ENCODE measurements around the gene KCNT2. TPM values are rescaled to one million over a fixed set of nuclear protein-coding genes. Genes with fewer than 3 reads are reported as not detected.

Gene KCNT2
- polyA plus RNA-seq, result 1 to 10 TPM in 1 of 4 donors, under 1 TPM in 2, not detected in 1; 0.27 to 1.2 (median 0.61) TPM
- long read RNA-seq, donor 1, result 0 reads
- long read RNA-seq, donor 2, result 0 reads
- long read RNA-seq, donor 3, result 0 reads
- long read RNA-seq, donor 4, result 0 reads
- long read RNA-seq, donor 5, result 0 reads
- long read RNA-seq, donor 6, result 0 reads
- long read RNA-seq, donor 7, result 0 reads
- long read RNA-seq, donor 8, result 0 reads
- long read RNA-seq, donor 9, result 0 reads
- long read RNA-seq, donor 10, result 0 reads

GRCh38 chr1:196608390-196609369 lies at the start of gene KCNT2:
Gene KCNT2, minus strand, starts transcription at chr1:196608440. Its CDS starts 131 bp downstream, at chr1:196608309.
- H3K9me3 ChIP-seq (ENCODE audit: control insufficient read depth in 2 of 2, insufficient read depth in 1 of 2, low read depth in 1 of 2, low read length in 1 of 2), result no peaks in the 10 kb centered on the region
- no peaks in the 10 kb centered on the region for H3K36me3 ChIP-seq (ENCODE audit: control insufficient read depth in 3 of 3, insufficient read depth in 2 of 3, low read depth in 1 of 3, low read length in 3 of 3)
- peaks cover 0 to 13% (median 2%) of the 10 kb centered on the region in 3 donors for H3K27me3 ChIP-seq (ENCODE audit: control insufficient read depth in 3 of 3, insufficient read depth in 3 of 3, low read length in 3 of 3)
- 1 to 6% (median 3%) methylated on average over 40 to 43 of the region's 43 CpGs for WGBS, 3 donors
- DNase-seq (peak; percentile 14 to 47), FAIRE-seq (no peak)
- peak within 1 kb of the TSS in 2 of 3 donors; percentile 64 to 88 for H3K27ac ChIP-seq (ENCODE audit: low read depth in 1 of 3, low read length in 2 of 3)
- H3K4me1 ChIP-seq (ENCODE audit: control insufficient read depth in 3 of 3, insufficient read depth in 2 of 3, low read depth in 1 of 3, low read length in 2 of 3), result peaks cover 0 to 2% (median 0%) of the 10 kb centered on the region in 3 donors
- H3K4me3 ChIP-seq (ENCODE audit: low read depth in 1 of 3, low read length in 3 of 3), result peak within 1 kb of the TSS; percentile 30 to 63 (median 31)

GRCh38 chr1:196655494-196655893 lies 47.3 kb upstream of the KCNT2 start:
- Histone ChIP-seq H3K27ac (ENCODE audit: low read depth in 1 of 3, low read length in 2 of 3) (no peak overlapping the region), H3K4me3 (ENCODE audit: low read depth in 1 of 3, low read length in 3 of 3) (no peak overlapping the region), H3K36me3 (ENCODE audit: control insufficient read depth in 3 of 3, insufficient read depth in 2 of 3, low read depth in 1 of 3, low read length in 3 of 3) (no peaks in the 10 kb centered on the region), H3K9me3 (ENCODE audit: control insufficient read depth in 2 of 2, insufficient read depth in 1 of 2, low read depth in 1 of 2, low read length in 1 of 2) (no peaks in the 10 kb centered on the region), H3K27me3 (ENCODE audit: control insufficient read depth in 3 of 3, insufficient read depth in 3 of 3, low read length in 3 of 3) (no peaks in the 10 kb centered on the region), H3K4me1 (ENCODE audit: control insufficient read depth in 3 of 3, insufficient read depth in 2 of 3, low read depth in 1 of 3, low read length in 2 of 3) (no peaks in the 10 kb centered on the region)
- DNase-seq (no peak), FAIRE-seq (no peak)
- 64 to 72% (median 67%) methylated on average over 3 of the region's 3 CpGs for WGBS, 3 donors

- 72 to 81% (median 77%) methylated on average over 3 of the region's 3 CpGs for WGBS, 3 donors
These were observed 46.8 kb upstream of the KCNT2 start for GRCh38 chr1:196655071-196655470.

GRCh38 chr1:196654271-196654670 lies 46.0 kb upstream of the KCNT2 start:
- H3K4me3 ChIP-seq (ENCODE audit: low read depth in 1 of 3, low read length in 3 of 3), result no peak overlapping the region
- H3K27me3 ChIP-seq (ENCODE audit: control insufficient read depth in 3 of 3, insufficient read depth in 3 of 3, low read length in 3 of 3), result no peaks in the 10 kb centered on the region
- H3K4me1 ChIP-seq (ENCODE audit: control insufficient read depth in 3 of 3, insufficient read depth in 2 of 3, low read depth in 1 of 3, low read length in 2 of 3), result no peaks in the 10 kb centered on the region
- H3K9me3 ChIP-seq (ENCODE audit: control insufficient read depth in 2 of 2, insufficient read depth in 1 of 2, low read depth in 1 of 2, low read length in 1 of 2), result no peaks in the 10 kb centered on the region
- no peak for FAIRE-seq
- WGBS, 3 donors, result 50 to 67% (median 60%) methylated on average over 2 of the region's 2 CpGs
- no peak for DNase-seq
- no peaks in the 10 kb centered on the region for H3K36me3 ChIP-seq (ENCODE audit: control insufficient read depth in 3 of 3, insufficient read depth in 2 of 3, low read depth in 1 of 3, low read length in 3 of 3)
- no peak overlapping the region for H3K27ac ChIP-seq (ENCODE audit: low read depth in 1 of 3, low read length in 2 of 3)

More at GRCh38 chr1:196655071-196655470, 46.8 kb upstream of the KCNT2 start:
- H3K4me3 ChIP-seq (ENCODE audit: low read depth in 1 of 3, low read length in 3 of 3), result no peak overlapping the region
- H3K4me1 ChIP-seq (ENCODE audit: control insufficient read depth in 3 of 3, insufficient read depth in 2 of 3, low read depth in 1 of 3, low read length in 2 of 3), result no peaks in the 10 kb centered on the region
- no peaks in the 10 kb centered on the region for H3K36me3 ChIP-seq (ENCODE audit: control insufficient read depth in 3 of 3, insufficient read depth in 2 of 3, low read depth in 1 of 3, low read length in 3 of 3)
- H3K27me3 ChIP-seq (ENCODE audit: control insufficient read depth in 3 of 3, insufficient read depth in 3 of 3, low read length in 3 of 3), result no peaks in the 10 kb centered on the region
- no peak for DNase-seq
- no peaks in the 10 kb centered on the region for H3K9me3 ChIP-seq (ENCODE audit: control insufficient read depth in 2 of 2, insufficient read depth in 1 of 2, low read depth in 1 of 2, low read length in 1 of 2)
- H3K27ac ChIP-seq (ENCODE audit: low read depth in 1 of 3, low read length in 2 of 3), result no peak overlapping the region
- no peak for FAIRE-seq

GRCh38 chr1:196651637-196652215 lies 43.5 kb upstream of the KCNT2 start, which contains the start of gene CFH:
Gene CFH, plus strand, starts transcription at chr1:196652043. Its CDS starts 75 bp downstream, at chr1:196652118.
- no peak within 1 kb of the TSS for H3K4me3 ChIP-seq (ENCODE audit: low read depth in 1 of 3, low read length in 3 of 3)
- H3K4me1 ChIP-seq (ENCODE audit: control insufficient read depth in 3 of 3, insufficient read depth in 2 of 3, low read depth in 1 of 3, low read length in 2 of 3), result no peaks in the 10 kb centered on the region
- no peaks in the 10 kb centered on the region for H3K36me3 ChIP-seq (ENCODE audit: control insufficient read depth in 3 of 3, insufficient read depth in 2 of 3, low read depth in 1 of 3, low read length in 3 of 3)
- WGBS, 3 donors, result 20 to 33% (median 26%) methylated on average over 5 of the region's 5 CpGs
- H3K27ac ChIP-seq (ENCODE audit: low read depth in 1 of 3, low read length in 2 of 3), result no peak within 1 kb of the TSS
- FAIRE-seq (no peak), DNase-seq (peak; percentile 6 to 8)
- H3K9me3 ChIP-seq (ENCODE audit: control insufficient read depth in 2 of 2, insufficient read depth in 1 of 2, low read depth in 1 of 2, low read length in 1 of 2), result no peaks in the 10 kb centered on the region
- no peaks in the 10 kb centered on the region for H3K27me3 ChIP-seq (ENCODE audit: control insufficient read depth in 3 of 3, insufficient read depth in 3 of 3, low read length in 3 of 3)

GRCh38 chr1:196651079-196651478 lies 42.8 kb upstream of the KCNT2 start:
- 69 to 75% (median 72%) methylated on average over 3 of the region's 3 CpGs for WGBS, 3 donors

GRCh38 chr1:196650403-196650802 lies 42.2 kb upstream of the KCNT2 start:
- H3K4me1 ChIP-seq (ENCODE audit: control insufficient read depth in 3 of 3, insufficient read depth in 2 of 3, low read depth in 1 of 3, low read length in 2 of 3), result no peaks in the 10 kb centered on the region
- H3K27me3 ChIP-seq (ENCODE audit: control insufficient read depth in 3 of 3, insufficient read depth in 3 of 3, low read length in 3 of 3), result no peaks in the 10 kb centered on the region
- no peak for FAIRE-seq
- H3K27ac ChIP-seq (ENCODE audit: low read depth in 1 of 3, low read length in 2 of 3), result no peak overlapping the region
- WGBS, 3 donors, result 79 to 88% (median 80%) methylated on average over 12 of the region's 12 CpGs
- no peak for DNase-seq
- no peak overlapping the region for H3K4me3 ChIP-seq (ENCODE audit: low read depth in 1 of 3, low read length in 3 of 3)
- H3K36me3 ChIP-seq (ENCODE audit: control insufficient read depth in 3 of 3, insufficient read depth in 2 of 3, low read depth in 1 of 3, low read length in 3 of 3), result no peaks in the 10 kb centered on the region
- H3K9me3 ChIP-seq (ENCODE audit: control insufficient read depth in 2 of 2, insufficient read depth in 1 of 2, low read depth in 1 of 2, low read length in 1 of 2), result no peaks in the 10 kb centered on the region

More at GRCh38 chr1:196651079-196651478, 42.8 kb upstream of the KCNT2 start:
- Histone ChIP-seq H3K27me3 (ENCODE audit: control insufficient read depth in 3 of 3, insufficient read depth in 3 of 3, low read length in 3 of 3) (no peaks in the 10 kb centered on the region), H3K4me3 (ENCODE audit: low read depth in 1 of 3, low read length in 3 of 3) (no peak overlapping the region), H3K36me3 (ENCODE audit: control insufficient read depth in 3 of 3, insufficient read depth in 2 of 3, low read depth in 1 of 3, low read length in 3 of 3) (no peaks in the 10 kb centered on the region), H3K9me3 (ENCODE audit: control insufficient read depth in 2 of 2, insufficient read depth in 1 of 2, low read depth in 1 of 2, low read length in 1 of 2) (no peaks in the 10 kb centered on the region), H3K4me1 (ENCODE audit: control insufficient read depth in 3 of 3, insufficient read depth in 2 of 3, low read depth in 1 of 3, low read length in 2 of 3) (no peaks in the 10 kb centered on the region), H3K27ac (ENCODE audit: low read depth in 1 of 3, low read length in 2 of 3) (no peak overlapping the region)
- FAIRE-seq, result no peak
- no peak for DNase-seq

GRCh38 chr1:196649990-196650389 lies 41.8 kb upstream of the KCNT2 start:
- Histone ChIP-seq H3K4me3 (ENCODE audit: low read depth in 1 of 3, low read length in 3 of 3) (no peak overlapping the region), H3K27me3 (ENCODE audit: control insufficient read depth in 3 of 3, insufficient read depth in 3 of 3, low read length in 3 of 3) (no peaks in the 10 kb centered on the region), H3K9me3 (ENCODE audit: control insufficient read depth in 2 of 2, insufficient read depth in 1 of 2, low read depth in 1 of 2, low read length in 1 of 2) (no peaks in the 10 kb centered on the region), H3K4me1 (ENCODE audit: control insufficient read depth in 3 of 3, insufficient read depth in 2 of 3, low read depth in 1 of 3, low read length in 2 of 3) (no peaks in the 10 kb centered on the region), H3K36me3 (ENCODE audit: control insufficient read depth in 3 of 3, insufficient read depth in 2 of 3, low read depth in 1 of 3, low read length in 3 of 3) (no peaks in the 10 kb centered on the region), H3K27ac (ENCODE audit: low read depth in 1 of 3, low read length in 2 of 3) (no peak overlapping the region)
- DNase-seq (no peak), FAIRE-seq (no peak)
- 72 to 84% (median 76%) methylated on average over 12 of the region's 12 CpGs for WGBS, 3 donors
